SJSA1 (cell line): ENCODE data around the gene BRF1. TPM values are rescaled to one million over a fixed set of nuclear protein-coding genes. Genes with fewer than 3 reads are reported as not detected.

Experiments used
- DNase-seq, 2 experiments: peaks; one replicate each; pipeline ENCODE4 v3.0.0-alpha.2; 2015 to 2020; ENCODE audit warnings: low spot score in 2 of 2, low read depth in 1 of 2
- H3K27ac ChIP-seq: fragments of 250-450 bp; sonication (Bioruptor Pico); 2 replicates; pipeline ENCODE4 v1.5.1; 2020; ENCODE audit warnings: mild to moderate bottlenecking, moderate library complexity
- H3K27me3 ChIP-seq: fragments of 250-450 bp; sonication (Bioruptor Pico); replicated peaks from 2 replicates; pipeline ENCODE4 v1.5.1; 2020; ENCODE audit warnings: mild to moderate bottlenecking, moderate library complexity
- H3K36me3 ChIP-seq: fragments of 250-450 bp; sonication (Bioruptor Pico); 2 replicates; pipeline ENCODE4 v1.5.1; 2020; ENCODE audit warnings: mild to moderate bottlenecking
- H3K4me1 ChIP-seq: fragments of 250-450 bp; sonication (Bioruptor Pico); replicated peaks from 2 replicates; pipeline ENCODE4 v1.6.1; 2021; ENCODE audit warnings: mild to moderate bottlenecking
- H3K4me3 ChIP-seq: fragments of 250-450 bp; sonication (Bioruptor Pico); 2 replicates; pipeline ENCODE4 v1.5.1; 2020; ENCODE audit warnings: mild to moderate bottlenecking
- H3K9me3 ChIP-seq: fragments of 250-450 bp; sonication (Bioruptor Pico); replicated peaks from 2 replicates; pipeline ENCODE4 v1.5.1; 2020; ENCODE audit warnings: mild to moderate bottlenecking
- total RNA-seq: library from RNA; depleted of rRNA; stranded (reverse); fragments of >200 nt; shearing (Covaris generic); gene quantifications from 2 replicates; pipeline ENCODE4 v1.2.3, GENCODE V29; 2014

The BRF1 gene
- total RNA-seq, 1 experiment from 2014 or later: 35.8 TPM

GRCh38 chr14:105203701-105204100 lies 97.1 kb downstream of the BRF1 start:
- Histone ChIP-seq H3K27ac (no peak overlapping the region), H3K4me1 (peaks cover 42% of the 10 kb centered on the region), H3K36me3 (no peaks in the 10 kb centered on the region), H3K27me3 (no peaks in the 10 kb centered on the region), H3K4me3 (no peak overlapping the region), H3K9me3 (no peaks in the 10 kb centered on the region)
- DNase-seq: no peak

- Histone ChIP-seq H3K27ac (no peak overlapping the region), H3K9me3 (no peaks in the 10 kb centered on the region), H3K36me3 (no peaks in the 10 kb centered on the region), H3K27me3 (no peaks in the 10 kb centered on the region), H3K4me3 (no peak overlapping the region), H3K4me1 (peaks cover 48% of the 10 kb centered on the region)
- DNase-seq: peak; percentile 69 to 80
Observed at GRCh38 chr14:105203057-105203531, 97.7 kb downstream of the BRF1 start.

DNA sequence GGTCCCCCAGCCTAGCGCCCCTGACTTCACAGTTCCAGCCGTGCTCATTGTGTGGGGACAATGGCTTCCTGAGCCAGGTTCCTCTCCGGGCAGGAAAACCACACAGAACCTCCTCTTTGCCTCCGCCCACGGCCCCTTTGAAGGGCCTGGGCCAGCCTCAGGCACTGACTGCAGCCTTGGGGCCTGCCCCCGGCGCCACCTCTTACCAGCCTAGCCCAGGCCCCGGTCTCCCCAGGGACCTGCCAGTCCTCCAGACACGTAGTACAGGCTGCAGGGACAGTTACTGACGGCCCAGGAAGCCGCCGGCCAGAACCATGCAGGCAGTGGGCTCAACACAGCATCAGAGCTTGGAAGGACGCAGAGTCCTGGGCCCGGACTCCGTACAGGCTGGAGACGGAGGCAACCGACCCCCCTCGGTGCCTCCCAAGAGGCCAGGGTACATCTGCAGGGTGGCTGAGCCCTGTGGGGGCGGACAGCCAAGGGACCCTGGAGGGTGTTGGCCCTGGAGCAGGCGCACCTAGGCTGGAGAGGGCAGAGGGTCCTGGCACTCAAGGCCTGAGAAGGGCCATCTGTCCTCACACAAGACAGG lies 98.8 kb downstream of the BRF1 start:
- Histone ChIP-seq H3K4me1 (peaks cover 59% of the 10 kb centered on the region), H3K9me3 (no peaks in the 10 kb centered on the region), H3K36me3 (no peaks in the 10 kb centered on the region), H3K27me3 (no peaks in the 10 kb centered on the region), H3K27ac (peak overlapping the region; percentile 44; the same call in 1 of the 2 replicates), H3K4me3 (no peak overlapping the region)
- DNase-seq: peak in 1 of 2 experiments; percentile 36

- no peak overlapping the region for H3K4me3 ChIP-seq
- H3K36me3 ChIP-seq: no peaks in the 10 kb centered on the region
- H3K27me3 ChIP-seq: no peaks in the 10 kb centered on the region
- peak overlapping the region; percentile 44; the same call in 1 of the 2 replicates for H3K27ac ChIP-seq
- no peak for DNase-seq
- no peaks in the 10 kb centered on the region for H3K9me3 ChIP-seq
- H3K4me1 ChIP-seq: peaks cover 65% of the 10 kb centered on the region
Observed at GRCh38 chr14:105201156-105201924, 99.5 kb downstream of the BRF1 start.

DNA sequence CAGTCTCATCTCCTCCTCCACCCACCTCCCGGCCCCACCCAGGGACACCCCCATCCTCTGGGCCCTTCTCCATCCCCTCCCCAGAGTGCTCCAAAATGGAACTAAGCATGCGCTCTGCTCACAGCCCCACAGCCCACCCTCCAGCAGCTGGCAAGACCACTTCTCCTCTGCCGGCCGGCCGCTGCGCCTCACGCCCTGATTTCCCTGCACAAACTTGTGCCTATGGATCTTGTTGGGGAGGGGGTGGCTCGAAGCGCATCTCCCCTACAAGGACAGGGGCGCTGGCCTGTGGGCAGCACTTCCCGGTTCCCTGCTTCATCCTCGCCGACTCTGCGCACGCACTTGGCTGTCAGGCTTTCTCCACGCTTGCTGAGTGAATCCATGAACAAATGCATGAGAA lies 100.2 kb downstream of the BRF1 start:
- Histone ChIP-seq H3K36me3 (no peaks in the 10 kb centered on the region), H3K27ac (no peak overlapping the region), H3K4me1 (peaks cover 72% of the 10 kb centered on the region), H3K9me3 (no peaks in the 10 kb centered on the region), H3K27me3 (no peaks in the 10 kb centered on the region), H3K4me3 (no peak overlapping the region)
- DNase-seq: no peak

DNA sequence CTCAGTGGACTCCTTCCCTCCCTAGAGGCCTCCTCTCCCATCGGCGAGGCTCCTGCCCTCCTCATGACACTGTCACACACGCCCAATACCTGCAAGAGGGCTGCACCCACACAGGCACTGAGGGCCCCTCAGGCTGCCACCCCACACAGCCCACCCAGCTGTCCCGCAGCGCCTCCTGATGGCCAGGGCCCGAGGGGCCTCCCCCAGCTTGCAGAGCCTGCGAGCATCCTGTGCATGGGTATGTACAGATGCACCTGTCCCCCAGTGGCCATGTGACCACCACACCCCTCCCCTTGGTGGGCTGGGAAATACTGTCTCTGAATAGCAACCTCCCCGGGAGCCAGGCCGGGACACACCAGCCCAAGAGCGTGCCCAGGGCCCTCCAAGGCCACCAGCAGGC lies 100.7 kb downstream of the BRF1 start:
- H3K27me3 ChIP-seq: no peaks in the 10 kb centered on the region
- H3K27ac ChIP-seq: no peak overlapping the region
- H3K9me3 ChIP-seq: no peaks in the 10 kb centered on the region
- H3K36me3 ChIP-seq: no peaks in the 10 kb centered on the region
- H3K4me3 ChIP-seq: no peak overlapping the region
- peaks cover 78% of the 10 kb centered on the region for H3K4me1 ChIP-seq
- no peak for DNase-seq

GRCh38 chr14:105199093-105199492 lies 101.7 kb downstream of the BRF1 start:
- Histone ChIP-seq H3K4me1 (peaks cover 88% of the 10 kb centered on the region), H3K9me3 (no peaks in the 10 kb centered on the region), H3K4me3 (no peak overlapping the region), H3K36me3 (no peaks in the 10 kb centered on the region), H3K27ac (peak overlapping the region; percentile 73), H3K27me3 (no peaks in the 10 kb centered on the region)
- peak; percentile 67 to 84 for DNase-seq

GRCh38 chr14:105198588-105198987 lies 102.2 kb downstream of the BRF1 start:
- no peaks in the 10 kb centered on the region for H3K27me3 ChIP-seq
- H3K27ac ChIP-seq: peak overlapping the region; percentile 73
- DNase-seq: no peak
- H3K36me3 ChIP-seq: no peaks in the 10 kb centered on the region
- no peak overlapping the region for H3K4me3 ChIP-seq
- H3K9me3 ChIP-seq: no peaks in the 10 kb centered on the region
- H3K4me1 ChIP-seq: peaks cover 93% of the 10 kb centered on the region

- no peak overlapping the region for H3K4me3 ChIP-seq
- peaks cover 90% of the 10 kb centered on the region for H3K4me1 ChIP-seq
- DNase-seq: peak; percentile 79 to 86
- H3K9me3 ChIP-seq: no peaks in the 10 kb centered on the region
- no peaks in the 10 kb centered on the region for H3K27me3 ChIP-seq
- H3K27ac ChIP-seq: peak overlapping the region; percentile 90
- H3K36me3 ChIP-seq: no peaks in the 10 kb centered on the region
Observed at GRCh38 chr14:105197211-105197641, 103.6 kb downstream of the BRF1 start.

DNA sequence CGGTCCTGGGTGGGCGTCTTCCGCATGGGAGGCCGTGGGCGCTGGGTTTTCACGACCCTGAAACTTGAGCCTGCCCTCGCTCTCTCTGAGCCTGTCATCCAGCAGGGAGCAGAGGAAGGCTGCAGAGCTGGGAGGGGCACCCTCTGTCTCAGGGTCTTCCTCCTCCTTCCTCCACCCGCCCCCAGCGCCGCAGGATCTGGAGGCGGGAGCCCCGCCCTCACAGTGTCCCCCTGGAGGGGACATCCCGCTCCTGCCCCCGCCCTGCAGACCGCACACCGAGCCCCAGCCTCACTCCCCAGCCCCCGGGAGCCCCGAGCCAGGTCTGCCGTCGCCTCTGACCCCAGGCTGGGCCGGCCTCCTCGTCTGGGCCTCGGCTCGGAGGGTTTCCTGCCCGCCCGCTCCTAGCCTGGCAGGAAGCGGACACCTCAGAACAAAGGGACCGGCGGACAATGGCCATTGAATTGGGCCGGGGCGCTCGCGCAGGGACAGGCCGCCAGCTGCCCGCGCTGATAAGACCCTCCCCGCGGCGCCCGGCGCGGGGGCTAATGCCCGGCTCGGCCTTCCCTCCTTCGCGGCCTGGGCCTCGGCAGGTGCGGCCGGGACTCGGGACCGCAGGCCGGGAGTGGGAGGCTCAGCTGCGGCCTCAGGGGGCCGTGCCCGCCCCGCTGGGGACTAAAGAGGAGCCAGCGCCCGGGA lies 104.4 kb downstream of the BRF1 start:
- Histone ChIP-seq H3K9me3 (no peaks in the 10 kb centered on the region), H3K27ac (peak overlapping the region; percentile 90), H3K36me3 (no peaks in the 10 kb centered on the region), H3K4me1 (peaks cover 88% of the 10 kb centered on the region), H3K4me3 (no peak overlapping the region), H3K27me3 (no peaks in the 10 kb centered on the region)
- DNase-seq: no peak

DNA sequence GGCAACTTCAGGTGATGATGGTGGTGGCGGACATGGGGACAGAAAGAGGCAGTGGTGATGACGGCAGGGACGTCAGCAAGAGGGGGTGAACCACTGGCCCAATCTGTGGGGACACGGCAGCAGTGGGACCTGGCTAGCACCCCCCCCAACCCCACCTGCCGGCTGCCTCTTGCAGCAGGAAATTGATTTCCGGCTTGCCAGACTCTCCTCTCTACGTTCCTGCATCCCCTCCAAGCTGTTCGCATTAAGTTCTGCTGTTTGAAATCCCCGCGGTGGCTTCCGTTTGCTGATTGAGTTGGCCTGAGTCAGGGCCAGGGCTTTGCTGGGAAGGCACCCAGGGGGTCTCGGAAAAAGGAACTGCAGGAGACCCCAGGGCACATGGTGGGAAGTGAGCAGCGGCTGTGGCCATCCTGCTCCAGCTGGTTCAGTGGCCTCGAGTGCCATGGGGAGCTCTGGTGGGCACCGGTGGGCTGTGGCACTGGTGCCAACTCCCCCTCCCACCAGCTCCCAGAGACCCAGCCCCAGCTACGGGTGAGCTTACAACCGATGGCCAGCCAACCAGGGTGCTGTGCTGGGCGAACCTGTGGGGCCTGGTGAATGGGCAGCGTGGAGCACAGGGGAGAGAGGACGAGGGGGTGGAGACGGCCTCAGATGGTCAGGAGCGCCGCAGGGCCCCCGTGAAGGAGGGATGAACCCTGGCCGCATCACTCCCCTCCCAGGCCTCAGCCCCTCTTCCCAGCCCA lies 105.1 kb downstream of the BRF1 start:
- H3K4me1 ChIP-seq: peaks cover 87% of the 10 kb centered on the region

DNA sequence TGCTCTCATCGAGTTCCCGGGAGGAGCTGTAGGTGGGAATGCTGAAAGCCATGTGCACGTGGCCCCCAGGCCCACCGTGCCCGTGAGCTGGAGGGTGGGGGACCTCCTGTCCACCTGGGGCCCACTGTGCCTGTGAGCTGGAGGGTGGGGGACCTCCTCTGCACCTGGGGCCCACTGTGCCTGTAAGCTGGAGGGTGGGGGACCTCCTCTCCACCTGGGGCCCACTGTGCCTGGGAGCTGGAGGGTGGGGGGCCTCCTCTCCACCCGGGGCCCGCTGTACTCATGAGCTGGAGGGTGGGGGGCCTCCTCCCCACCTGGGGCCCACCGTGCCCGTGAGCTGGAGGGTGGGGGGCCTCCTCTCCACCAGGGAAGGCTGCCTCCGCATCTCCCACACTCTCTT lies 105.8 kb downstream of the BRF1 start:
- Histone ChIP-seq H3K4me3 (no peak overlapping the region), H3K36me3 (no peaks in the 10 kb centered on the region), H3K4me1 (peaks cover 85% of the 10 kb centered on the region), H3K9me3 (no peaks in the 10 kb centered on the region), H3K27me3 (no peaks in the 10 kb centered on the region), H3K27ac (peak overlapping the region; percentile 90)
- DNase-seq: no peak

More for the DNA sequence above, 105.1 kb downstream of the BRF1 start:
- DNase-seq: no peak
- Histone ChIP-seq H3K36me3 (no peaks in the 10 kb centered on the region), H3K4me3 (no peak overlapping the region), H3K27ac (peak overlapping the region; percentile 90), H3K27me3 (no peaks in the 10 kb centered on the region), H3K9me3 (no peaks in the 10 kb centered on the region)
